22Rv1 (cell line): Measurements from ENCODE around the gene IL20RB.

Experiments used
- ZFX ChIP-seq: fragments of 450-650 bp; IDR thresholded peaks from 2 replicates; pipeline ENCODE4 v1.6.1; 2017; ENCODE audit warnings: antibody characterized with exemption, borderline replicate concordance
- TF ChIP-seq, protein P1 (sequence below): fragments of 450-650 bp; IDR thresholded peaks from 2 replicates; pipeline ENCODE4 v1.5.1; 2017; ENCODE audit warnings: mild to moderate bottlenecking

DNA sequence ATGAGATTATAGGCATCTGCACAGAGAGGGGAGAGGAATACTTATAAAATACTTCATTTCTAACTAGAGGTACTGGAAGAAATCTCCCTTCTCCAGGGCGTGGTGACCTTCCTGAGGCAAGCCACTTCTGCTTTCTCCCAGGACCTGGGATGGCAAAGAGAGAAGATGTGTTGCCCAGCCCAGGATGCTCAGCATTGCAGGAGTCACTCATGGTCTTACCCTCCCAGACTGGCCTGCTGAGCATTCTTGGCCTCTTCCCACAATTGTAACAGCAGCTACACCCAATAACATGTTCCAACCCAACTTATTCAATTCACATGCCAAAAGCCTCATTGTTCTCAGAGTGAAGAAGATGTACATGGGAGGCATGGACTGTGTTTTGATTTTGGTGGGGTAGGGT is 37.9 kb downstream of the IL20RB start:
- TF ChIP-seq, protein P1, sequence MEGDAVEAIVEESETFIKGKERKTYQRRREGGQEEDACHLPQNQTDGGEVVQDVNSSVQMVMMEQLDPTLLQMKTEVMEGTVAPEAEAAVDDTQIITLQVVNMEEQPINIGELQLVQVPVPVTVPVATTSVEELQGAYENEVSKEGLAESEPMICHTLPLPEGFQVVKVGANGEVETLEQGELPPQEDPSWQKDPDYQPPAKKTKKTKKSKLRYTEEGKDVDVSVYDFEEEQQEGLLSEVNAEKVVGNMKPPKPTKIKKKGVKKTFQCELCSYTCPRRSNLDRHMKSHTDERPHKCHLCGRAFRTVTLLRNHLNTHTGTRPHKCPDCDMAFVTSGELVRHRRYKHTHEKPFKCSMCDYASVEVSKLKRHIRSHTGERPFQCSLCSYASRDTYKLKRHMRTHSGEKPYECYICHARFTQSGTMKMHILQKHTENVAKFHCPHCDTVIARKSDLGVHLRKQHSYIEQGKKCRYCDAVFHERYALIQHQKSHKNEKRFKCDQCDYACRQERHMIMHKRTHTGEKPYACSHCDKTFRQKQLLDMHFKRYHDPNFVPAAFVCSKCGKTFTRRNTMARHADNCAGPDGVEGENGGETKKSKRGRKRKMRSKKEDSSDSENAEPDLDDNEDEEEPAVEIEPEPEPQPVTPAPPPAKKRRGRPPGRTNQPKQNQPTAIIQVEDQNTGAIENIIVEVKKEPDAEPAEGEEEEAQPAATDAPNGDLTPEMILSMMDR, result no peak
- no peak for TF ChIP-seq ZFX
